A673 (cell line): ENCODE data around the gene SF3A2. TPM values are rescaled to one million over a fixed set of nuclear protein-coding genes. Genes with fewer than 3 reads are reported as not detected.

Source experiments
- BruUV-seq: library from RNA; stranded (reverse); fragments of 400-500 nt; replicated peaks from 2 replicates; lab custom pipeline; 2021; lab: Mats Ljungman, UMichigan
- CTCF ChIA-PET: fragments of 300-600 bp; sonication (Branson Sonifier 250); formaldehyde crosslinking; loops from one replicate; lab custom pipeline; 2022; ENCODE audit warnings: antibody characterized with exemption; lab: Charles Lee
- POLR2A ChIA-PET: fragments of 300-600 bp; sonication (Branson Sonifier 250); formaldehyde crosslinking; loops from one replicate; lab custom pipeline; 2022; ENCODE audit warnings: antibody characterized with exemption; ENCODE audit not compliant: low non-redundant PET; lab: Charles Lee
- DNase-seq: peaks from one replicate; pipeline ENCODE4 v3.0.0-alpha.2; 2015; ENCODE audit warnings: low spot score
- H3K27ac ChIP-seq: fragments of 200-600 bp; sonication (generic); 2 replicates; pipeline ENCODE4 v1.5.1; 2016; ENCODE audit warnings: mixed run types, low read depth, mild to moderate bottlenecking, mixed read lengths, antibody characterized with exemption, low read length; ENCODE audit not compliant: poor library complexity, severe bottlenecking
- H3K27me3 ChIP-seq: fragments of 200-600 bp; sonication (generic); replicated peaks from 2 replicates; pipeline ENCODE4 v1.6.1; 2017; ENCODE audit warnings: mixed run types, low read depth, mild to moderate bottlenecking, mixed read lengths, antibody characterized with exemption, low read length; ENCODE audit not compliant: insufficient read depth, poor library complexity
- H3K36me3 ChIP-seq: fragments of 200-600 bp; sonication (generic); 2 replicates; pipeline ENCODE4 v1.6.1; 2016; ENCODE audit warnings: mixed run types, mild to moderate bottlenecking, mixed read lengths, antibody characterized with exemption, low read length; ENCODE audit not compliant: insufficient read depth, poor library complexity, severe bottlenecking
- H3K4me1 ChIP-seq: fragments of 200-600 bp; sonication (generic); 2 replicates; pipeline ENCODE4 v1.6.1; 2017; ENCODE audit warnings: mixed run types, mild to moderate bottlenecking, mixed read lengths, antibody characterized with exemption, low read length; ENCODE audit not compliant: insufficient read depth, poor library complexity, severe bottlenecking
- H3K4me3 ChIP-seq: fragments of 200-600 bp; sonication (generic); 2 replicates; pipeline ENCODE4 v1.5.1; 2016; ENCODE audit warnings: low read depth, mixed run types, mild to moderate bottlenecking, mixed read lengths, low read length; ENCODE audit not compliant: poor library complexity, severe bottlenecking
- H3K9me3 ChIP-seq: fragments of 200-600 bp; sonication (generic); 2 replicates; pipeline ENCODE4 v1.6.1; 2016; ENCODE audit warnings: mixed run types, low read depth, mild to moderate bottlenecking, mixed read lengths, antibody characterized with exemption, low read length; ENCODE audit not compliant: poor library complexity, severe bottlenecking
- CTCF ChIP-seq: fragments of 300-800, 200-600 bp; sonication (generic); conservative IDR thresholded peaks from 2 replicates; pipeline ENCODE4 v1.5.1; 2017; ENCODE audit warnings: low read depth, mild to moderate bottlenecking, antibody characterized with exemption, low read length, moderate library complexity, mixed read lengths
- EZH2 ChIP-seq: fragments of 200-600 bp; sonication (generic); IDR thresholded peaks from 2 replicates; pipeline ENCODE4 v1.6.1; 2017; ENCODE audit warnings: borderline replicate concordance, low read depth, mild to moderate bottlenecking, mixed read lengths, antibody characterized with exemption, low read length; ENCODE audit not compliant: poor library complexity, severe bottlenecking
- intact Hi-C: fragments of 100-400 bp; cut with micrococcal nuclease; formaldehyde crosslinking; loops from one replicate; pipeline ENCODE4 v1.10.0; 2022; ENCODE audit not compliant: unreplicated experiment
- total RNA-seq: library from RNA; stranded (reverse); gene quantifications from 2 replicates; pipeline ENCODE4 v1.2.3, GENCODE V29; 2021

The SF3A2 gene
- total RNA-seq, 1 experiment from 2014 or later: 187 TPM

GRCh38 chr19:2223959-2224358 is 12.7 kb upstream of the SF3A2 start:
- Histone ChIP-seq H3K27ac (no peak overlapping the region), H3K4me3 (no peak overlapping the region), H3K9me3 (no peaks in the 10 kb centered on the region), H3K4me1 (no peaks in the 10 kb centered on the region), H3K27me3 (no peaks in the 10 kb centered on the region), H3K36me3 (peaks cover 64% of the 10 kb centered on the region)
- intact Hi-C loops: no loop called here
- ChIA-PET POLR2A (no interaction called here), CTCF (no interaction called here)
- no peak for TF ChIP-seq EZH2
- no peak for TF ChIP-seq CTCF
- DNase-seq: no peak
- BruUV-seq: no TSS peak

GRCh38 chr19:2224754-2225349 is 11.8 kb upstream of the SF3A2 start:
- Histone ChIP-seq H3K27ac (no peak overlapping the region), H3K4me1 (no peaks in the 10 kb centered on the region), H3K9me3 (no peaks in the 10 kb centered on the region), H3K36me3 (peaks cover 67% of the 10 kb centered on the region), H3K27me3 (no peaks in the 10 kb centered on the region), H3K4me3 (no peak overlapping the region)
- DNase-seq: no peak
- CTCF ChIA-PET: interaction anchor here (0.6 kb wide), 1 partner anchor 69 kb away, joined by 3 read pairs; no protein-coding TSS in a partner anchor
- POLR2A ChIA-PET: no interaction called here
- intact Hi-C loops: no loop called here
- BruUV-seq: no TSS peak
- no peak for TF ChIP-seq CTCF
- no peak for TF ChIP-seq EZH2

- ChIA-PET POLR2A (no interaction called here), CTCF (no interaction called here)
- no peaks in the 10 kb centered on the region for H3K4me1 ChIP-seq
- no peaks in the 10 kb centered on the region for H3K27me3 ChIP-seq
- H3K9me3 ChIP-seq: no peaks in the 10 kb centered on the region
- intact Hi-C loops: no loop called here
- no peak for DNase-seq
- no peak overlapping the region for H3K4me3 ChIP-seq
- no TSS peak for BruUV-seq
- H3K36me3 ChIP-seq: peaks cover 72% of the 10 kb centered on the region
- TF ChIP-seq EZH2: no peak
- no peak for TF ChIP-seq CTCF
- no peak overlapping the region for H3K27ac ChIP-seq
Measured at GRCh38 chr19:2225415-2226050, 11.1 kb upstream of the SF3A2 start.
